Right lobe of liver (tissue), 4 donors: ENCODE data around the gene GRIA4.

ENCODE experiments used
- POLR2A ChIP-seq: fragments of 450-650 bp; IDR thresholded peaks from one replicate; pipeline ENCODE4 v1.6.1; 2017; ENCODE audit warnings: antibody characterized with exemption, mild to moderate bottlenecking
- TF ChIP-seq, protein P1 (sequence below), 4 donors: fragments of 200-600 bp in 3 of 4; fragments of 450-650 bp in 1 of 4; IDR thresholded peaks; one replicate each; pipeline versions ENCODE4 v1.5.1 to v1.8.0; 2016 to 2022; ENCODE audit warnings: antibody characterized with exemption in 4 of 4, mild to moderate bottlenecking in 2 of 4
- donor health status: DM: no; HTN: no; CAD: no.
- donor health status: DM: no; HTN: no; CAD: no.
- donor health status: DM: no; HTN: yes; CAD: no.

DNA sequence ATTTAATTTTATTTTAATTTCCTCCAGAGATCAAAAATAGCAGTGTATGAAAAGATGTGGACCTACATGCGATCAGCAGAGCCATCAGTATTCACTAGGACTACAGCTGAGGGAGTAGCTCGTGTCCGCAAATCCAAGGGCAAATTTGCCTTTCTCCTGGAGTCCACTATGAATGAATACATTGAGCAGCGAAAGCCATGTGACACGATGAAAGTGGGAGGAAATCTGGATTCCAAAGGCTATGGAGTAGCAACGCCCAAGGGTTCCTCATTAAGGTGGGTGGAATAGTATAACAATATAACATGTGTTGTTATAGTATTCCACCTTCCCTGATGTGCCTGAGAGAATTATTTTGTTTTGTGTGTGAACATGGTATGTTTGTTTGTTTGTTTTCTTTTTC, 323.8 kb downstream of the GRIA4 start:
- TF ChIP-seq, protein P1, sequence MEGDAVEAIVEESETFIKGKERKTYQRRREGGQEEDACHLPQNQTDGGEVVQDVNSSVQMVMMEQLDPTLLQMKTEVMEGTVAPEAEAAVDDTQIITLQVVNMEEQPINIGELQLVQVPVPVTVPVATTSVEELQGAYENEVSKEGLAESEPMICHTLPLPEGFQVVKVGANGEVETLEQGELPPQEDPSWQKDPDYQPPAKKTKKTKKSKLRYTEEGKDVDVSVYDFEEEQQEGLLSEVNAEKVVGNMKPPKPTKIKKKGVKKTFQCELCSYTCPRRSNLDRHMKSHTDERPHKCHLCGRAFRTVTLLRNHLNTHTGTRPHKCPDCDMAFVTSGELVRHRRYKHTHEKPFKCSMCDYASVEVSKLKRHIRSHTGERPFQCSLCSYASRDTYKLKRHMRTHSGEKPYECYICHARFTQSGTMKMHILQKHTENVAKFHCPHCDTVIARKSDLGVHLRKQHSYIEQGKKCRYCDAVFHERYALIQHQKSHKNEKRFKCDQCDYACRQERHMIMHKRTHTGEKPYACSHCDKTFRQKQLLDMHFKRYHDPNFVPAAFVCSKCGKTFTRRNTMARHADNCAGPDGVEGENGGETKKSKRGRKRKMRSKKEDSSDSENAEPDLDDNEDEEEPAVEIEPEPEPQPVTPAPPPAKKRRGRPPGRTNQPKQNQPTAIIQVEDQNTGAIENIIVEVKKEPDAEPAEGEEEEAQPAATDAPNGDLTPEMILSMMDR (IDR thresholded peaks at IDR 0.05) = no peak
- no peak for TF ChIP-seq POLR2A
